ENCODE results near the gene MAPK14.

DNA sequence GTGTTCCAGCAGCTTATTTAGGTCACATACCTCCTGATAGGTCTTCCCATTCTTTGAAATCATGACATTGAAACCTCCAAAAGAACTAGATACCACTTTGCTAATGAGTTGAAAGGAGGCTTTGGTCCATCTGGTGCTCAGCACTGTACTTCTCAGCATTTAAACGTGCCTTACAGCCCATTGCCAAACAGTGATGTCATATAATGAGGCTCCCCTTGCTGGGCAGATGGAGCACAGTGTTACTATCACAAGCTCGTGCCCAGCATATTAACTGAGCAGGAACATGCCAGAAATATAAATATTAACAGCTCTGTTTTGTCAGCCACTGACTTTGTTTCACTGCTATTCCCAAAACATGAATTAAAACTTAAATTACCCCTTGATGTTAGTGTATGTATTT, 77.2 kb downstream of the MAPK14 start:
- TF ChIP-seq, protein P1, sequence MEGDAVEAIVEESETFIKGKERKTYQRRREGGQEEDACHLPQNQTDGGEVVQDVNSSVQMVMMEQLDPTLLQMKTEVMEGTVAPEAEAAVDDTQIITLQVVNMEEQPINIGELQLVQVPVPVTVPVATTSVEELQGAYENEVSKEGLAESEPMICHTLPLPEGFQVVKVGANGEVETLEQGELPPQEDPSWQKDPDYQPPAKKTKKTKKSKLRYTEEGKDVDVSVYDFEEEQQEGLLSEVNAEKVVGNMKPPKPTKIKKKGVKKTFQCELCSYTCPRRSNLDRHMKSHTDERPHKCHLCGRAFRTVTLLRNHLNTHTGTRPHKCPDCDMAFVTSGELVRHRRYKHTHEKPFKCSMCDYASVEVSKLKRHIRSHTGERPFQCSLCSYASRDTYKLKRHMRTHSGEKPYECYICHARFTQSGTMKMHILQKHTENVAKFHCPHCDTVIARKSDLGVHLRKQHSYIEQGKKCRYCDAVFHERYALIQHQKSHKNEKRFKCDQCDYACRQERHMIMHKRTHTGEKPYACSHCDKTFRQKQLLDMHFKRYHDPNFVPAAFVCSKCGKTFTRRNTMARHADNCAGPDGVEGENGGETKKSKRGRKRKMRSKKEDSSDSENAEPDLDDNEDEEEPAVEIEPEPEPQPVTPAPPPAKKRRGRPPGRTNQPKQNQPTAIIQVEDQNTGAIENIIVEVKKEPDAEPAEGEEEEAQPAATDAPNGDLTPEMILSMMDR (IDR thresholded peaks at IDR 0.05): no peak
- TF ChIP-seq EZH2phosphoT487 (IDR thresholded peaks at IDR 0.05) (no peak), EZH2 (IDR thresholded peaks at IDR 0.05) (no peak)

Data from neural progenitor cell (in vitro differentiated cells).